Activated T-cell treated with anti-CD3 and anti-CD28 coated beads for 1 hour (primary cell): ENCODE results near the gene CALML4.
"Not testable (repeated sequence)": the region's sequence is repeated elsewhere in the genome, so short reads cannot be mapped to it uniquely, and the experiment has no call there.

Experiments used
- DNase-seq: peaks from one replicate; pipeline ENCODE4 v3.0.0-alpha.2; 2020; ENCODE audit warnings: low read depth

Gene CALML4

GRCh38 chr15:68204776-68205557, at the start of gene CALML4:
CALML4 (minus strand) TSS chr15:68205332; CDS start chr15:68205247, 85 bp downstream.
- no peak for DNase-seq

DNA sequence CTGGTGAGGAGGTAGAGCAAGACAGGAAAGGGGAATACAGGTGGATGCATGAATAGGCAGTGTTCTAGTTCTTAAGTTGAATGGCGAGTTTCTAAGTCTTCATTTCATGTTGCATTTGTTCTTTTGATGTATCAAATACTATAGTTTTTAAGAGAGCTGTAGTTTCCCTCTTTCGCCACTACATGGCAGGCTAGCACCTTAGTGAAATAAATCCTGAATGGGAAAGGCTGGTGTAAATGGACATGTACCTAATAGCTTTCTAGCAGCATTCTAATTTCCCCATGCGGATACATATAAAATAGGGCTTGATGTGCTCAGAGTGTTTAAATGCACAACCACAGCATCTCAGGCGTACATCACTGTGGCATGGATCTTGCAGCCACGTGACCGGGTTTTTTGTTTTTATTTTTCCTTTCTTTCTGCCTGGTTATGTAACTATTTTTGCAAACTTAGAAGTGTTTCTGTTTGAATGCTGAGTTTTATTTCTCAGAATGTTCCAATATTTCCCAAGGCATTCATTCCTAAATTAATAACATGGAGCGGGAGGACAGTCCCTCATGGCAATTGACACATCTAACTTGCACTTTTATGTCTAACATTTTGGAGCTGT, 47.9 kb upstream of the CALML4 start:
- DNase-seq: no peak

DNA sequence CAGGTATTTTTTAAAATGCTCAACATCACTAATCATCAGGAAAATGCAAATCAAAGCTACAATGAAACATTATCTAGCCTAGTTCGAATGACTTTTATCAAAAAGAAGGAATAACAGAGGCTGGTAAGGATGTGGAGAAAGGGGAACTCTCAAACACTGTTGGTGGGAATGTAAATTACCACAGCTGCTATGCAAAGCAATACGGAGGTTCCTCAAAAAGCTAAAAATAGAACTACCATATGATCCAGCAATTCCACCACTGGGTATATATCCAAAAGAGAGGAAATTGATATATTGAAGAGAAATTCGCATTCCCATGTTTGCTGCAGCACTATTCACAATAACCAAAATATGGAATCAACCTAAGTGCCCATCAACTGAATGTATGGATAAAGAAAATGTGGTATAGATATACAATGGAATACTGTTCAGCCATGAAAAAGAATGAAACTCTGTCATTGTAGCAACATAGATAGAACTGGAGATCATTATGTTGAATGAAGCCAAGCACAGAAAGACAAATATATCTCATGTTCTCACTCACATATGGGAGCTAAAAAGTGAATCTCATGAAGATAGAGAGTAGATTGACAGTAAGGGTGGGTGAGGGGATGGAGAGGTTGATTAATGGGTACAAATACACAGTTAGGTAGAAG, 44.1 kb upstream of the CALML4 start:
- DNase-seq: no peak

DNA sequence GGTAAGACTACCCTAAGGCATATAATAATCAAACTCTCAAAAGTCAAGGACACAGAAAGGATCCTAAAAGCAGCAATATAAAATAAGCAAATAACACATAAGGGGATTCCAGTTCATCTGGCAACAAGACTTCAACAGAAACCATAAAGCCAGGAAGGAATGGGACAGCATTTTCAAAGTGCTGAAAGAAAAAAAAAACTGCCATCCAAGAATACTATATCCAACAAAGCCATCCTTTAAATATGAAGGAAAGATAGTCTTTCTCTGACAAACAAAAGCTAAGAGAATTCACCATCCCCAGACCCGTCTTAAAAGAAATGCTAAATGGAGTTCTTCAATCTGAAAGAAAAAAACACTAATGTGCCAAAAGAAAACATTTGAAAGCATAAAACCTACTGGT, 39.1 kb upstream of the CALML4 start:
- no peak for DNase-seq

GRCh38 chr15:68241088-68241935, 36.2 kb upstream of the CALML4 start:
- no peak for DNase-seq

DNA sequence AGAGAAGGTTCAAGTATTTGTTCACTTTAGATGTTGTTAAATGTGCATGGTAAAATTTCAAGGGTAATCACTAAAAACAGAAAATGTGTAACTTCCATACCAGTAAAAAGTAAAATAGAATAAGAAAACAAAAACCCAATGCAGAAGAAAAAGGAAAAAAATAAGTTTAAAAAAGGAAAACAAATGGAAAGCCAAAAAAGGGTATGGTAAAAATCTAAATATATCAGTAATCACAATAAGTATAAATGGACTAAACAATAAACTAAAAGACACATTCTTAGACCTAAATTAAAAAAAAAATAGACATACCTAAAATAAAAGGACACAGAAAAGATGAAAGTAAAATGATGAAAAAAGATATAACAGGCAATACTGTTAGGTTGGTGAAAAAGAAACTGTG, 33.9 kb upstream of the CALML4 start:
- no peak for DNase-seq

GRCh38 chr15:68235022-68235421, 29.9 kb upstream of the CALML4 start:
- DNase-seq: no peak

DNA sequence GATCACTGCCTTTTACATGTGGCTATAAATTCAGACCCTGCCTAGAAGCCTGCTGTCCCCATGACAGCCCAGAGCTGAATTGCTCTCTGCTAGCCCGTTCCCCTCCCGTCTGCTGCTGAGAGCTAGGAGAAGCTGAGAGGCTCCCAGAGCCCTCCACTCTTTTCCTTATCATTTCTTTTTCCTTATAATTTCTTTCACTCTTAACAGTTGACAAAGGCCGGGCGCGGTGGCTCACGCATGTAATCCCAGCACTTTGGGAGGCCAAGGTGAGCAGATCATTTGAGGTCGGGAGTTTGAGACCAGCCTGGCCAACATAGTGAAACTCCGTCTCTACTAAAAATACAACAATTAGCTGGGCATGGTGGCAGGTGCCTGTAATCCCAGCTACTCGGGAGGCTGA, 29.4 kb upstream of the CALML4 start:
- not testable (repeated sequence) for DNase-seq

- DNase-seq: no peak
These were observed 28.9 kb upstream of the CALML4 start for GRCh38 chr15:68234060-68234459.

- DNase-seq: no peak
These were observed 27.8 kb upstream of the CALML4 start for GRCh38 chr15:68232937-68233336.

DNA sequence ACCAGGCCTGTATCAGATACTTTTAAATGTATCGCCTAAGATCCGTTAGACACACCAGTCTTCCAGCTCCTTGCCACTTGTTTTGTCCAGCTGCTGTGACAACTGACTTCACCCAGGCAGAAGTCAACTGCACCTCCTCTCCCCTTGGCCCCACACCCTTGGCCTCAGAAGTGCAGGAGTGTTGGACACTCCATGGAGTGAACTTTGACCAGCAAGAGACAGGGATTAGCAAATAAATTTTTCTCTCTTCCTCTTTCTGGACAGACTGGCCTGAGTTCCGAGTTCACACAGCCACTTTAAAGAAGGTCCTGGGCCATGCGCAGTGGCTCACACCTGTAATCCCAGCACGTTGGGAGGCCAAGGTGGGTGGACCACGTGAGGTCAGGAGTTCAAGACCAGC, 27.3 kb upstream of the CALML4 start:
- DNase-seq: no peak

- no peak for DNase-seq
These were observed 26.1 kb upstream of the CALML4 start for GRCh38 chr15:68231102-68231818.

- no peak for DNase-seq
These were observed 25.3 kb upstream of the CALML4 start for GRCh38 chr15:68230157-68231100.

DNA sequence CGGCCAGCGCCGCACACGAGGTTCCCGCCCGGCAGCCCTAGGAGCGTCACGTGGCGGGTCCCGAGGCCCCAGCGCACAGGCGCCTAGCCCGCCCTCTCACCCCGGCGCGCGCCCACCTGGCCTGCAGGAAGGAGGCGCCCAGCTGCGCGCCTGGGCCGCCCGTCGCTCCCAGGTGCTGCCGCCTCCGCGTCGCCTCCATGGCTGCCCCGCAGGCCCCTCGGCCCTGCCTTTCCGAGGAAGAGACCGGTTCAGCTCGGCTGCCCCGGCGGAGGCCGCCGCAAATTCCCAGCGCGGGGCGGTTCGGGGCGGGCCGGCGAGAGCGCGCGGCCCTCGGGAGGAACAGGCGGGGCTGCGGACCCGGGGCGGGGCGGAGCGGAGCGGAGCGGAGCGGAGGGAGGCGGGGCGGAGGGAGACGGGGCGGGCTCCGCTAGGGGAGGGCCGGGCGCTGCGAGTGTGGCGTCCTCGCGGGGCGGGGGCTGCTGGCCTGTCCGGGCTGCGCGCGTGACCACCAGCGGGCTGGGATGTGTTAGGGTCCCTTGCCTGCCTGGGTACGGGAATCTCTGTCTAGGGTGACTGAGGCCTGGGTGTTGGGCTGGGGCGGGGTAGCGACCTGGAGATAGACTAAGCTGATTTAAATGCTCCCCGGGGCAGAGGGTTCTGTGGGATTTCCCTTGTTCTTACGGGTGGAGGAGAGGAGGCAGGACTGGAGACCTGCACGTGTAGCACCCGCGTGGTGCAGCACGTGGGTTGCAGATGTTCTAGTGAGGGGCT, 24.4 kb upstream of the CALML4 start, which contains the start of gene CLN6:
CLN6 (minus strand) TSS at position 343 of the 771 bp plus-strand sequence; CDS start at position 199, 144 bp downstream.
- peak; percentile 68 for DNase-seq

DNA sequence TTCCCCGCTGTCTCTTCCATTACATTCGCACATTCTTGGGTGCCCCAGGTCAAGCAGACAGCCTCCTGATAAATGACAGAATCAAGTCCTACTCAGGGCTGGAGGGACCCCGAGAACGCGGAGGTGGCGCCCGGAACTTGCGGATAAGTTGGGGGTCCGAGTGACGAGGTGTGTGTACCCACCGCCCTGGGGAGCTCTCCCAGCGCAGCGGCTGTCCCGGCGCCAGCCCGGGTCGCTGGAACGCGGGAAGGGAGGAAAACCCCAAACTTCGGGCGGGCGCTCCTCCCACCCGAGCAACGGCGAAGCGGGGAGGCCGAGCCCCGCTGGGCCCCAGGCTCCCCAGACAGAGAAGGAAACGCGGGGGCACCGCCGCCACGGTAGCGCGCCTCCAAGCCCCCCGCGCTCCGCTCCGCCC, 23.8 kb upstream of the CALML4 start:
- no peak for DNase-seq

DNA sequence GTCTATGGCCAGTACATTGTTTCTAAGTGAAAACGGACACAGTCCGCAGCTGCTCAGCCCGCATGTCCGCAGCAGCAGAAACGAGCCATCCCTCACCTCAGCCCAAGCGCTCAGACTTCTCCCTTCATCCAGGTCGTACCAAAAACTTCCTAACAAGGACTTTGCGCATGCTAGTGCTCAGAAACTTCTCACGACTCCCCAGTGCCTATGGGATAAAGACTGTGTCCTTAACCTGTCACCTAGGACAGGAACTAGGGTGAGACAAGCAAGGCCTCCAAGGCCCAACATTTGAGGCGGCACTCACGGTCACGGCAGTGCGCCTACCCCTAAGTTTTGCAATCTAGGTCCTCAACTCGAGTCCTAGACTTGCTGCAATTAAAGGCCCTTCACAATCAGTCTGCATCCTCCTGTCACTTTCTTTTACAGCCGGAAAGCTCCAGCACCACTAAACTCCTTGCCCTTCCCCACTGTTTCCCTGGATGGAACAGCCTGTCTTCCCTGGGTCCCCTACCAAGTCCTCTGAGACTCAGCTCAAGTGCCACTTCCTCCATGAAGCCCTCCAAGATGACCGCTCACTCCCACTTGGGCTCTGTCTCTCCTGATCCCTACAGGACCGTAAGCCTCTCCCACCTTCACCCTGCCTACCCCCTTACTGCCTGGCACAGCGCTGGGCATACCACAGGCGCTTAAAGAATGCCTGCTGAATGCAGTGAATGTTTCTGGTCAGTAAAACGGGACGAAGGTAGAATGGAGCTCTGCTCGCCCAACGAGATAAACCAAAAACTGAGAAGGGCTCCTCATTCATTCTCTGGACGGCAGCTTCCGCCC, 23.2 kb upstream of the CALML4 start:
- no peak for DNase-seq

DNA sequence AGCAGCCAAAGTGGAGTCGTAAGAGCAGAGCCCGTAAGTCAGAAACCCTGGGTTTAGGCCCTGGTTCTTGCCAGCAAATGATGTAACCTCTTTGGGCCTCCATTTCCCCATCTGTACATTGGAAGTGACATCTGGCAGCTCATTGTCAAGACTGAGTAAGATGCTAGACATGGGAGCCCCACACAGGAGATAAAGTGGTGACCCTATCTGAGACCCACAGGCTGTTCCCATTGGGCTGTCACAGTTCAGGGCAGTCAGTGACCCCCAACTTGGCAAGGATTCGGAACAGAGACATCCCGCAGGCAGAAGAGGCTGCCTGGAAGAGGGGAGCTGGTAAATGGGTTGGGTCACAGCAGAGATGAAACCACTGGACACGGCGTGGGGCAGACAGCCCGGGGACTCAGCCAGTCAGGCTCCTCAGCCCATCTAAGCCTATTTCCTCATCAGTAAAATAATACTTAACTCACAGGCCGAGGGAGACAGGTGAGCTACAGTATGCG, 22.6 kb upstream of the CALML4 start:
- DNase-seq: no peak

DNA sequence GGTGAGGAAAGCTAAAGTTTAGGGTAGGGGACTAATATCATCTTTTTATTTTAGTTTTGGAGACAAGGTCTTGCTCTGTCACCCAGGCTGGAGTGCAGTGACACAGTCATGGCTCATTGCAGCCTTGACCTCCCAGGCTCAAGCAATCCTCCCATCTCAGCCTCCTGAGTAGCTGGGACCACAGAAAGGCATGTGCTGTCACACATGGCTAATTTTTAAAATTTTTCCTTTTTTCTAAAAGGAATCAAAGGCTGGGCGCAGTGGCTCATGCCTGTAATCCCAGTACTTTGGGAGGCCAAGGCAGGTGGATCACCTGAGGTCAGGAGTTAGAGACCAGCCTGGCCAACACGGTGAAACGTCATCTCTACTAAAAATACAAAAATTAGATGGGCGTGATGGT, 20.3 kb upstream of the CALML4 start:
- not testable (repeated sequence) for DNase-seq
